Sigmoid colon (tissue), 7 donors: Measurements from ENCODE around the gene AQP11. TPM values are rescaled to one million over a fixed set of nuclear protein-coding genes. Genes with fewer than 3 reads are reported as not detected.

Experiments
- DNase-seq: peaks from one replicate; pipeline ENCODE4 v3.0.0-alpha.2; 2019
- H3K27ac ChIP-seq, 4 donors: fragments of 200-600 bp; sonication (generic); one replicate each; pipeline ENCODE4 v1.5.1; 2016 to 2019; ENCODE audit warnings: mild to moderate bottlenecking in 1 of 4
- H3K27me3 ChIP-seq, 3 donors: fragments of 200-600 bp; sonication (generic); one replicate each; pipeline ENCODE4 v1.5.1; 2019; ENCODE audit warnings: mild to moderate bottlenecking in 1 of 3
- H3K36me3 ChIP-seq, 4 donors: fragments of 200-600 bp; sonication (generic); one replicate each; pipeline ENCODE4 v1.5.1; 2016 to 2019
- H3K4me1 ChIP-seq, 4 donors: fragments of 200-600 bp; sonication (generic); one replicate each; pipeline ENCODE4 v1.5.1; 2017 to 2019
- H3K4me3 ChIP-seq, 4 donors: fragments of 200-600 bp; sonication (generic); one replicate each; pipeline ENCODE4 v1.5.1; 2017 to 2019; ENCODE audit warnings: mild to moderate bottlenecking in 2 of 4, moderate library complexity in 1 of 4
- H3K9me3 ChIP-seq, 4 donors: fragments of 200-600 bp in 3 of 4; sonication (generic) in 3 of 4; one replicate each; pipeline versions ENCODE4 v1.5.1 to v1.6.1; 2013 to 2019
- CTCF ChIP-seq, 4 experiments: fragments of 450-650 bp in 3 of 4; fragments of 200-600 bp in 1 of 4; IDR thresholded peaks; one replicate each; pipeline ENCODE4 v1.5.1; 2016 to 2019; ENCODE audit warnings: antibody characterized with exemption in 4 of 4, mild to moderate bottlenecking in 3 of 4, moderate library complexity in 2 of 4
- EP300 ChIP-seq, 4 donors: sonication (generic); formaldehyde crosslinking; IDR thresholded peaks; one replicate each; pipeline ENCODE4 v1.6.1; 2017; ENCODE audit warnings: antibody characterized with exemption in 4 of 4
- POLR2A ChIP-seq, 2 donors: fragments of 450-650 bp; IDR thresholded peaks; one replicate each; pipeline ENCODE4 v1.6.1; 2016; ENCODE audit warnings: antibody characterized with exemption in 2 of 2, mild to moderate bottlenecking in 2 of 2, moderate library complexity in 2 of 2
- POLR2AphosphoS5 ChIP-seq, 4 donors: sonication (generic); formaldehyde crosslinking; IDR thresholded peaks; one replicate each; pipeline ENCODE4 v1.6.1; 2017; ENCODE audit warnings: antibody characterized with exemption in 4 of 4
- WGBS, 2 donors: extraction: QIAGEN DNeasy Blood & Tissue Kit; methylation state at CpG; one replicate each; pipeline ENCODE4 v1.1.7; 2013; 5-methylcytosine and 5-hydroxymethylcytosine counted together
- intact Hi-C: fragments of 100-400 bp; cut with DNase I; formaldehyde crosslinking; loops from one replicate; pipeline ENCODE4 v1.15.1; 2023
- polyA plus RNA-seq, 3 donors: library from polyadenylated mRNA; stranded (reverse); fragments of 200-250 nt; gene quantifications; one replicate each; pipeline ENCODE4 v1.2.3, GENCODE V29; 2013
- total RNA-seq, 4 donors: library from RNA; depleted of rRNA; stranded (reverse); fragments of >200 nt; gene quantifications; one replicate each; pipeline ENCODE4 v1.1.0, GENCODE V29; 2016
- donor health status: healthy with polysubstance abuse.
- donor health status: Bipolar disorder and iron deficiency.
- donor health status: healthy.

AQP11 gene
- total and polyA plus RNA-seq, 7 donors = 0.36 to 2.4 (median 1.2) TPM; not detected in 1

GRCh38 chr11:77644887-77645286, 55.1 kb downstream of the AQP11 start:
- Histone ChIP-seq H3K9me3 (peaks cover 0 to 4% (median 0%) of the 10 kb centered on the region in 4 donors), H3K27me3 (no peaks in the 10 kb centered on the region), H3K27ac (no peak overlapping the region), H3K4me3 (no peak overlapping the region), H3K4me1 (no peaks in the 10 kb centered on the region), H3K36me3 (no peaks in the 10 kb centered on the region)
- intact Hi-C loops = no loop called here
- TF ChIP-seq EP300 (IDR thresholded peaks at IDR 0.05) (no peak), POLR2AphosphoS5 (IDR thresholded peaks at IDR 0.05) (no peak), CTCF (IDR thresholded peaks at IDR 0.05) (no peak), POLR2A (IDR thresholded peaks at IDR 0.05) (no peak)
- DNase-seq = no peak
- WGBS, 2 donors = 70 to 92% methylated on average over 1 of the region's 1 CpG

- Histone ChIP-seq H3K27me3 (no peaks in the 10 kb centered on the region), H3K4me1 (no peaks in the 10 kb centered on the region), H3K27ac (no peak overlapping the region), H3K4me3 (no peak overlapping the region), H3K36me3 (no peaks in the 10 kb centered on the region), H3K9me3 (no peaks in the 10 kb centered on the region)
- WGBS, 2 donors = 83 to 84% methylated on average over 3 of the region's 3 CpGs
- TF ChIP-seq CTCF (IDR thresholded peaks at IDR 0.05) = no peak
- TF ChIP-seq POLR2A (IDR thresholded peaks at IDR 0.05) = no peak
- no peak for TF ChIP-seq POLR2AphosphoS5 (IDR thresholded peaks at IDR 0.05)
- TF ChIP-seq EP300 (IDR thresholded peaks at IDR 0.05) = no peak
- intact Hi-C loops = no loop called here
- no peak for DNase-seq
Observed at GRCh38 chr11:77647654-77648305, 58.0 kb downstream of the AQP11 start.

GRCh38 chr11:77650123-77650522, 60.4 kb downstream of the AQP11 start:
- intact Hi-C loops = no loop called here
- Histone ChIP-seq H3K4me3 (no peak overlapping the region), H3K36me3 (no peaks in the 10 kb centered on the region), H3K9me3 (no peaks in the 10 kb centered on the region), H3K4me1 (no peaks in the 10 kb centered on the region), H3K27ac (no peak overlapping the region), H3K27me3 (no peaks in the 10 kb centered on the region)
- 40 to 71% methylated on average over 3 of the region's 3 CpGs for WGBS, 2 donors
- no peak for TF ChIP-seq EP300 (IDR thresholded peaks at IDR 0.05)
- no peak for TF ChIP-seq CTCF (IDR thresholded peaks at IDR 0.05)
- no peak for TF ChIP-seq POLR2AphosphoS5 (IDR thresholded peaks at IDR 0.05)
- TF ChIP-seq POLR2A (IDR thresholded peaks at IDR 0.05) = no peak
- DNase-seq = no peak

GRCh38 chr11:77654770-77655434, 65.1 kb downstream of the AQP11 start:
- Histone ChIP-seq H3K9me3 (no peaks in the 10 kb centered on the region), H3K4me1 (no peaks in the 10 kb centered on the region), H3K36me3 (no peaks in the 10 kb centered on the region), H3K4me3 (no peak overlapping the region), H3K27ac (no peak overlapping the region), H3K27me3 (no peaks in the 10 kb centered on the region)
- intact Hi-C loops = no loop called here
- 92 to 93% methylated on average over 4 of the region's 4 CpGs for WGBS, 2 donors
- no peak for DNase-seq
- TF ChIP-seq CTCF (IDR thresholded peaks at IDR 0.05) = no peak
